NK-92 (cell line): ENCODE data around the gene NKD1.
"Not testable (repeated sequence)": the region's sequence is repeated elsewhere in the genome, so short reads cannot be mapped to it uniquely, and the experiment has no call there.

Experiments used
- DNase-seq: peaks from one replicate; lab custom pipeline; 2025; ENCODE audit not compliant: unreplicated experiment; lab: John Stamatoyannopoulos, UW

The NKD1 gene

GRCh38 chr16:50519602-50520001, 28.6 kb upstream of the NKD1 start:
- no peak for DNase-seq

- no peak for DNase-seq
These were observed 27.5 kb upstream of the NKD1 start for GRCh38 chr16:50520451-50521245.

- DNase-seq, result no peak
These were observed 26.8 kb upstream of the NKD1 start for GRCh38 chr16:50521246-50521900.

DNA sequence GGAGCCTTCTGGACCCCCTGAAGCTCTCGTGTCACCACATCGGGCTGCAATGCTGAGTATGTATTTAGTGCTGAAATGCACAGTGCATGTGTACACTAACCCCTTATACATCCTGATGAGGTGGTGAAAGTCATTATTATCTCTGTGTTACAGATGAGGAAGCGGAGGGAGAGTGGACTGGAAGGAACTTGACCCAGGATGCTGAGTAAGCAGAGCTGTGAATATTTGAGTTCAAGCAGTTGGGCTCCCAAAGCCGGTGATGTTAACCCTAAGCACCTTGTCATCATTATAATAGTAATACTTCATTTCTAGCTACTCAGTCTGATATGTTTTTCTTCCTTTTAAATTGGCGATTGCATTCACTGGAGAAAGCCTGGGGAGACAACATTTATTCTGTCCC, 25.9 kb upstream of the NKD1 start:
- DNase-seq, result no peak

GRCh38 chr16:50523710-50524109, 24.5 kb upstream of the NKD1 start:
- DNase-seq, result no peak

DNA sequence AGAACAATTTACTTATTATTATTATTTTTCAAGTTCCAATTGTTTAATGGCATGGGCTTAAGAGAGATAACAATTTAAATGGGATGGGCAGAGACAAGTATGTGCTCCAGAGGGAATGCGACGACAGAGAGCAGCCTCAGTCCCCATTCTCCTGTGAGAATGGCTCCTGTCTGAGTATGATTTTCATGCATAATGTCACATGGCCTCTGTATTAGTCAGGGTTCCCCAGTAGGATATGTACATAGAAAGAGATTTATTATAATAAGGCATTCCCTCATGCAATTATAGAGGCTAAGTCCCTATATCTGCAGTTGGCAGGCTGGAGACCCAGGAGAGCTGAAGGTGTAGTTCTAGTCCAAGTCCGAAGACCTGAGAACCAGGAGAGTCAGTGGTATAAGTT, 22.9 kb upstream of the NKD1 start:
- no peak for DNase-seq

DNA sequence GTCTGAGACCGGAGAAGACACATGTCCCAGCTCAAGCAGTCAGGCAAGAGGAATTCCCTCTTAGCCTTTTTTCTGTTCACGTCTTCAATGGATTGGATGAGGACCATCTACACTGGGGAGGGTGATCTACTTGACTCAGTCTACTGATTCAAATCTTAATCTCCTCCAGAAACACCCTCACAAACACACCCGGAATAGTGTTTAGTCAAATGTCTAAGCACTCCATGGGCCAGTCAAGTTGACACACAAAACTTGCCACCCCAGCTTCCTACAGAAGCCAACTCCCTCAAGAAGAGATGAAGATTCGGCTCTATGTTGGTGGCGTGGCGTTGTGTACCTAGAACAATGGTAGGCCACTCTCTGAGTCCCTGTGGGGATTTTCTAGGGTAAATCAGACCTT, 22.5 kb upstream of the NKD1 start:
- DNase-seq, result no peak

- DNase-seq, result no peak
These were observed 21.9 kb upstream of the NKD1 start for GRCh38 chr16:50526249-50526648.

- DNase-seq, result no peak
These were observed 21.4 kb upstream of the NKD1 start for GRCh38 chr16:50526796-50527195.

- no peak for DNase-seq
These were observed 19.4 kb upstream of the NKD1 start for GRCh38 chr16:50528820-50529219.

- no peak for DNase-seq
These were observed 18.9 kb upstream of the NKD1 start for GRCh38 chr16:50529334-50529733.

- no peak for DNase-seq
These were observed 17.6 kb upstream of the NKD1 start for GRCh38 chr16:50530277-50531236.

- DNase-seq, result no peak
These were observed 16.8 kb upstream of the NKD1 start for GRCh38 chr16:50531359-50531758.

- DNase-seq, result no peak
These were observed 16.3 kb upstream of the NKD1 start for GRCh38 chr16:50531901-50532300.

DNA sequence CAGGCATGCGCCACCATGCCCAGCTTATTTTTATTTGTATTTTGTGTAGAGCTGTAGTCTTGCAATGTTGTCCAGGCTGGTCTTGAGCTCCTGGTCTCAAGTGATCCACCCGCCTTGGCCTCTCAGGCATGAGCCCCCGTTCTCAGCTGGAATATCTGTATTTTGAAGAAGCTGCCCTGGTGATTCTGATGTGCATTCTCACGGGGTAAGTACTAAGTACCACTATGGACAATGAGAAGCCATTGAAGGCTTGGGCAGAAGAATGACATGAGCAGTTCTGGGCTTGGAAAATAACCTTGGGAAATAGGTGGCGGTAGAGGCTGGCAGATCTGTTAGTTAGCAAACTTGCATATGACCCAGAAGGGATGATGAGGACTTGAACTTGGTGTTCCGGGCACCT, 15.6 kb upstream of the NKD1 start:
- DNase-seq, result no peak

DNA sequence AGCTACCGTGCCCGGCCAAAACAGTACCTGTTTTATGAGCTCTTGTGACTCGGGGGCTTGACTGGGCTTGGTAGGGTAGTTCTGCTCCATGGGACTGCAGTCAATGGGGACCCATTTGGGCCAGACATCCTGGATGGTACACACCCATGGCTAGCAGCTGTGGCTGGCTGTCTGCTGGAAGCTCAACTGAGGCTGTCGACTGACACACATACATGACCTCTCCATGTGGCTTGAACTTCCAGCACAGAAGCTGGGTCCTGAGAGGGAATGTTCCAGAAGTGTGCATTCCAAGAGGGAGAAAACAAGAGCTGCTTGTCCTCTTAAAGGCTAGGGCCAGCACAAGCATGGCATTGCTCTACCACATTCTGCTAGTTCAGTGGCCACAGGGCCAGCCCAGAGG, 14.9 kb upstream of the NKD1 start:
- DNase-seq, result no peak

DNA sequence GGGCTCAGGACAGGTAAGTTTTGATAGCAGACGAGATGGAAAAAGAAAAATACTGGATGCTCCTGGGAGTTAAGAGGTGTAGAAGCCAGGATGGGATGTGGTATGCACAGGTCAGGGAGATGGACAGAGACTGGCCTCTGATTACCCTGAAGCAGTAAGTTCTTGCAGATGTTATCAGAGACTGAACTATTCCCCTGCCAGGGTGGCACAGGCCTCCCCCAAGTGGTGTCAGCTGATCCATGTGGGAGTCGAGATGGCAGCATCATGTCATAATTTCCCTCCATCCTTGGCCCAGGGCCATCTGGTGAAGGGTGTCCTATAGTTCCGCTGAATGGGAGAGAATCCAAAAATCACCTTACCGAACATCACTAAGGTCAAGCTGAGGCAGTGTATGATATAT, 14.1 kb upstream of the NKD1 start:
- no peak for DNase-seq

DNA sequence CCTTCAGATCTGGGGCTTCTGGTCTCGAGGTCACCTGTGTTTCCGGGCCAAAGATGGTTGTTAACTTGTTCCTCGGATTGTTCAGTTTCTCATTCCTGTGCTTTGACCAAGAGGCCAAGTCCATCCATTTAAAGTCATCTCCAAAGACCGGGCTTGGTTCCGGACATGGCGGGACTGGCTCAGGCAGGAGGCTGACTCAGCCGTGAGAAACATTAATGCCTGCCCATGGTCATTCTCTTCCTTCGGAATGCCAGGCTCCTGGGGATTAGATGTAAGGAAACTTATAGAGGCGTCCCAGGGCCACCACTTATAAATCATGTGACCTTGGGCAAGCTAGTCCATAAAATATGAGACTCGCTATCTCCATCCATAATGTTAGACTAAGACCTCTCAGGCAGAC, 13.6 kb upstream of the NKD1 start:
- DNase-seq, result no peak

- DNase-seq, result no peak
These were observed 13.2 kb upstream of the NKD1 start for GRCh38 chr16:50534958-50535357.

GRCh38 chr16:50535506-50536257, 12.5 kb upstream of the NKD1 start:
- no peak for DNase-seq

DNA sequence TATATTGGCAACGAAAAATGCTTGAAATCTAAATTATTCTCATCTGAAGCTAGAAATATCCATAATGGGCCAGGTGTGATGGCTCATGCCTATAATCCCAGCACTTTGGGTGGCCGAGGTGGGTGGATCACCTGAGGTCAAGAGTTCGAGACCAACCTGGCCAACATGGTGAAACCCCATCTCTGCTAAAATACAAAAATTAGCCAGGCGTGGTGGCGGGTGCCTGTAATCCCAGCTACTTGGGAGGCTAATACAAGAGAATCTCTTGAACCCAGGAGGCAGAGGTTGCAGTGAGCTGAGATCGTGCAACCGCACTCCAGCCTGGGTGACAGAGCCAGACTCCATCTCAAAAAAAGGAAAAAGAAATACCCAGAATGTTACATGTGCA, 11.9 kb upstream of the NKD1 start:
- DNase-seq, result not testable (repeated sequence)
